Fibroblast of mammary gland (primary cell): ENCODE results near the gene CARD9.

Source experiments
- DNase-seq: peaks from one replicate; pipeline ENCODE4 v3.0.0-alpha.2; 2010; ENCODE audit warnings: low read depth
- H3K4me3 ChIP-seq: 2 replicates; pipeline ENCODE4 v1.5.1; 2011; ENCODE audit warnings: low read depth, mild to moderate bottlenecking, low read length, moderate library complexity; ENCODE audit not compliant: control insufficient read depth
- TF ChIP-seq, protein P1 (sequence below): conservative IDR thresholded peaks from 2 replicates; pipeline ENCODE4 v1.5.1; 2011; ENCODE audit warnings: low read depth, low read length, inconsistent platforms; ENCODE audit not compliant: control insufficient read depth, insufficient read depth

Gene CARD9

GRCh38 chr9:136395020-136395340 is 21.5 kb upstream of the CARD9 start:
- no peak for DNase-seq
- no peak overlapping the region for H3K4me3 ChIP-seq
- TF ChIP-seq, protein P1, sequence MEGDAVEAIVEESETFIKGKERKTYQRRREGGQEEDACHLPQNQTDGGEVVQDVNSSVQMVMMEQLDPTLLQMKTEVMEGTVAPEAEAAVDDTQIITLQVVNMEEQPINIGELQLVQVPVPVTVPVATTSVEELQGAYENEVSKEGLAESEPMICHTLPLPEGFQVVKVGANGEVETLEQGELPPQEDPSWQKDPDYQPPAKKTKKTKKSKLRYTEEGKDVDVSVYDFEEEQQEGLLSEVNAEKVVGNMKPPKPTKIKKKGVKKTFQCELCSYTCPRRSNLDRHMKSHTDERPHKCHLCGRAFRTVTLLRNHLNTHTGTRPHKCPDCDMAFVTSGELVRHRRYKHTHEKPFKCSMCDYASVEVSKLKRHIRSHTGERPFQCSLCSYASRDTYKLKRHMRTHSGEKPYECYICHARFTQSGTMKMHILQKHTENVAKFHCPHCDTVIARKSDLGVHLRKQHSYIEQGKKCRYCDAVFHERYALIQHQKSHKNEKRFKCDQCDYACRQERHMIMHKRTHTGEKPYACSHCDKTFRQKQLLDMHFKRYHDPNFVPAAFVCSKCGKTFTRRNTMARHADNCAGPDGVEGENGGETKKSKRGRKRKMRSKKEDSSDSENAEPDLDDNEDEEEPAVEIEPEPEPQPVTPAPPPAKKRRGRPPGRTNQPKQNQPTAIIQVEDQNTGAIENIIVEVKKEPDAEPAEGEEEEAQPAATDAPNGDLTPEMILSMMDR, result no peak

DNA sequence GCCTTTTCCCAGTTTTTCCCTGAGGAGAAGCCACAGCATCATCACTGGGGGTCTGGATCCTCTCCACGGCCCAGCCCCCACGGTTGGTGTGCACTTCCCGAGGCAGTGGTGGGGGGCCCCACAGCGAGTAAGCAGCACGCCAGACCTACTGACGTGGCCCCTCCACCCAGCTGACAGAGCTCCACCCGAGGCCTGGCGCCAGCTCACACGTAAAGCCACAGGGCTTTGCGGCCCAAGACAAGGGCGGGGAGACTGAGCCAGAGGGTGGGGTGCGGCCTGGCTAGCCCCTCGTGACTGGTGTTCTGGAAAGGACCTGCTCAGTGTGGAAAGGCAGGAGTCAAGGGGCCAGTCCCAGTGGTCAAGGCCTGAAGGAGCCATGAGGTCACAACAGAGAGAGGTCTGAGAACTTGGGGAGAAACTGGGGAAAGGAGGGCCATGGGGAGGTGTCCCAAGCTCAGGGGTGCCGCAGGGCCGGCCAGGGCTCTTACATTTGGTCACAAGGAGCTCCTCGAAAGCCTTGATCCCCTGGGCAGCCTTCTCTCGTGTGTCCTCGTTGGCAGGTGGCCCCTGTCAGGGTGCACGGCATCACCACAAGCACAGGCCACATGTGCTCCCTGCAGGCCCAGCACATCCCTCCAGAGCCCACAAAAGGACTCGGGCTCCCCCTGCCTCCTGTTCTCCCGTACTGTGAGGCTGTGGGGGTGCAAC is 21.0 kb upstream of the CARD9 start:
- H3K4me3 ChIP-seq, result no peak overlapping the region

GRCh38 chr9:136393531-136393930 is 20.1 kb upstream of the CARD9 start:
- TF ChIP-seq, protein P1, result no peak
- no peak overlapping the region for H3K4me3 ChIP-seq
- no peak for DNase-seq

More for the DNA sequence above, 21.0 kb upstream of the CARD9 start:
- DNase-seq, result no peak
- TF ChIP-seq, protein P1, result no peak

DNA sequence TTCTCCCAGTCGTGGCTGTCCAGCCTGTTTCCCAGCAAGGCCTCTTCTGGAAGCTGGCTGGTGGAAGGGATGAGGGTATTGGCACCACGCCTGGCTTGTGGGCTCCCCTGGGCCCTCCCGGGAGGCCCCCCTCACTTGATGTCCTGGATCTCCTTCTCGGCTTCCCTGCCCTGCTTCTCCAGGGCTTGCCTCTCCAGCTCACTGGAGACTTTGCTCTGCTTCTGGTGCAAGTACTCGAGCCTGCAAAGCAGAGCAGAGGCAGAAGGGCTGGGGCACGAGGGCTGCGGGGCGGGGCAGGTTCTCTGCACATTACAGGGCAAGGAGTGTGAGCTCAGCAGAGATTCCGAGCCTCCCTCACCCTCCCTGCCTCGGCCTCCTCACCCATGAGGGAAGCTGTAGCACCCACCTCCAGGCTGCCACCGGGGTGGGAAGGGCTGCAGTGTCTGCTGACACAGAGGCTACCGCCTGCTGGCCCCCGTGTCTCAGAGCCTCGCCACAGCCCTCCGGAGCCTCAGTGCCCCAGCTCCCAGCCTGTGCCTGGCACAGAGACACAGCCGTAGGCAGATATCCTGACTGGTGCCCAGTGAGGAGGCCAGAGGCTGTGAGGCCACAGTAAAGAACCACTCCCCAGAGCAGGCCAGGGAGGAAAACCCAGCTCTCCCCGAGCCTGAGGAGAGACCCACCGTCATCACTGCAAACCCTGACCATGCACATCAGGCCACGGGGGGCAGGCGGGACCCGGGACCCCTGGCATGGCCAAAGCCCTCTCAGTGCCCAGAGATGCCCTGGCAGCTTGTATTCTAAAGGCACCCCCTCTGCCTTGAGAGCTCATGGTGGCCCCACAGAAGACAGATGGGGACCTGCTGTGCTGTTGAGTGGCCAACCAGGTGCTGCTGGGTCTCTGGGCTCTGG is 19.3 kb upstream of the CARD9 start:
- no peak overlapping the region for H3K4me3 ChIP-seq
- TF ChIP-seq, protein P1, result no peak
- peak; percentile 34 for DNase-seq

- no peak for DNase-seq
- no peak overlapping the region for H3K4me3 ChIP-seq
- TF ChIP-seq, protein P1, result no peak
These were observed 18.5 kb upstream of the CARD9 start for GRCh38 chr9:136391737-136392537.

- H3K4me3 ChIP-seq, result no peak overlapping the region
- TF ChIP-seq, protein P1, result no peak
- no peak for DNase-seq
These were observed 15.9 kb upstream of the CARD9 start for GRCh38 chr9:136389396-136389795.
